ENCODE measurements around the gene APLP1. TPM values are rescaled to one million over a fixed set of nuclear protein-coding genes. Genes with fewer than 3 reads are reported as not detected.

The APLP1 gene
- total RNA-seq, 2 donors from 2014 or later: 1.9 TPM

DNA sequence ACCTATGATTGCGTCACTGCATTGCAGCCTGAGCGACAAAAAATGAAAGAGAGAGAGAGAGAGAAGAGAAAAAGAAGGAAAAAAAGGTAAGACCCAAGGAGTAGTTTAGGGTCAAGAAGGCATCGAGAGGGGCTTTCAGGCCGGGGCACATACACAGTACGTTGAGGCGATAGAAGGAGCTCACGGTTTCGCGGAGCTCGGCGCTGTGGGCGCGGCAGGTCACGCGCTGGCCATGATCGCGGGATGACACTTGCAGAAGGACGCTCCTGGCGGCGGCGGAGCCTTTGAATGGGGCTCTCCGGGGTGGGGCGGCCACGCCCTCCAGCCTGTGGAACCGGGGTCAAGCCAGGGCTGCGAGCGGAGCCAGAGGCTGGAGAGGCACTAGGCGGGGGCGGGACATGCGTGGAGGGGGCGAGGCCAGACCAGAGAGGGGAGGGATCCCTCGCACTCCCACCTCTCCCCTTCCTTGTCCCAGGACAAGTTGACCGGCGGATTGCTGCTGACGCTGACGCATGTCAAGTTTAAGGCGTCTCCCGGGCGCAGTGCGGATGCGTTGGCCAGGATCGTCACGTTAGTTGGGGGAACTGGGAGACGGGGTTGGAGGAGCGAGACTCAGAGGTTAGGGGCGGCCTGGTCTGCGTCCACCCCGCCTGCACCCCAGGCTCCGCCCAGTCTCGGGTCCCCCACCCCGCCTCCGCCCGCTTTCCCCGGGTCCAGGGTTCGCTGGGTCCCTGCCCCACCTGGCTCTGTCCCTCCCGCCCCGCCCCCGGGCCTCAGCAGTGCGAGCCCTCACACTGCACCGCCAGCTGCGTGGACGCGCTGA is 22.9 kb upstream of the APLP1 start:
- DNase-seq (ENCODE audit: low spot score) (peak; percentile 59), ATAC-seq (peak; percentile 18 to 60)
- H3K4me3 Mint-ChIP-seq: peak overlapping the region; percentile 75
- peaks cover 10% of the 10 kb centered on the region for H3K36me3 Mint-ChIP-seq
- peaks cover 10 to 18% of the 10 kb centered on the region in 2 donors for H3K4me1 Mint-ChIP-seq (ENCODE audit: low read depth in 2 of 2)
- H3K27me3 Mint-ChIP-seq: peaks cover 36 to 44% of the 10 kb centered on the region in 2 donors
- no peaks in the 10 kb centered on the region for H3K9me3 Mint-ChIP-seq
- H3K27ac Mint-ChIP-seq: no peak overlapping the region

DNA sequence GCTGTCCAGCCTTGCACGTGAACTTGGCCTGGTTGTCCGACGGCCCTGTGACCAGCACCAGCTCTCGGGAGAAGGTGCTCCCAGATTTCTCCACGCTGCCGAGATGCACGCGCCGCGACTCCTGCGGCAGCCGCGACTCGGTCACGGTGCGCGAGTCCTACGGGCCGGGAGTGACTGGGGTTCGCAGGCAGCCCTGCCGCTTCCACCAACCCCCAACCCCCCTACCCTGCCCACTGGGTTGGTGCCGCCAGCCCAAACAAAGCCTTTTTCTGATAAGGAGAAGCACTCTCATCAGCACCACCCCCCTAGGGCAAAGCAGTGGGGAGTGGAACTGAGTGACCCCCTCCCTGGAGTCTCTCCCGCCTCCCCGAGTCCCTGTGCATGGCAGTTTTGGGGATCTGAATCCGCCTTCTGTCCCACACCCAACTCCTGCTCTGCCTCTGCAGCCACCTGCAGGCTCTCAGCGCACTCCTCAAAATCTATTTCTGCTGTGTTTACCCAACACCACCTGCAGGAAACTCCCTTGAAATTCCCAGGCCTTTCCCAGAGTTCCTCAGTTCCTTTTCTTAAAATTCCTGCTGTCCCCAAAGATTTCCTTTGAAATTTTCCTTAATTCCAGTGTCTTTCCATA is 22.2 kb upstream of the APLP1 start:
- Mint-ChIP-seq H3K27me3 (peaks cover 43 to 49% of the 10 kb centered on the region in 2 donors), H3K27ac (no peak overlapping the region), H3K9me3 (no peaks in the 10 kb centered on the region), H3K36me3 (peaks cover 10% of the 10 kb centered on the region), H3K4me1 (ENCODE audit: low read depth in 2 of 2) (peaks cover 10 to 18% of the 10 kb centered on the region in 2 donors), H3K4me3 (peak overlapping the region; percentile 6)
- ATAC-seq (no peak), DNase-seq (ENCODE audit: low spot score) (peak; percentile 32)

DNA sequence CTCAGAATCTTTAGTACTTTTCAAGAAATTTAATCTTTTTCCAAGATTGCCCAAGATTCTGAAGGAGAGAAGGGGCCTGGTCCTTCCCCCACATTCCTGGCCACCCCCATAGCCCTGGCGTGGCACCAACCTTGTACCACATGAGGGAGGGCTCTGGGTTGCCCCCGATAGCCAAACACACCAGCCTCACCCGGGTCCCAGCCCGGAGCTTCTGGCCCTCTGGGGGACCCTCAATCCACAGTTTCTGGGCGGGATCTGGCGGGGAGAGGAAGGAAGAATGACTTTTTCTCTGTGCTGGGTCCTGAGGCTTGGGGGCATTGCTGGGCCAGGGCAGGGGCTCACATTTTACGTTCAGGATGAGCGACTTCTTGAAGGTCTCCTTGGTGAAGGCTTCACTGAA is 20.5 kb upstream of the APLP1 start:
- H3K4me1 Mint-ChIP-seq (ENCODE audit: low read depth in 2 of 2): peaks cover 10 to 18% of the 10 kb centered on the region in 2 donors
- H3K36me3 Mint-ChIP-seq: peaks cover 10% of the 10 kb centered on the region
- H3K27me3 Mint-ChIP-seq: peaks cover 43 to 56% of the 10 kb centered on the region in 2 donors
- ATAC-seq: no peak
- peak; percentile 38 for DNase-seq (ENCODE audit: low spot score)
- H3K9me3 Mint-ChIP-seq: no peaks in the 10 kb centered on the region
- H3K4me3 Mint-ChIP-seq: no peak overlapping the region
- H3K27ac Mint-ChIP-seq: no peak overlapping the region

DNA sequence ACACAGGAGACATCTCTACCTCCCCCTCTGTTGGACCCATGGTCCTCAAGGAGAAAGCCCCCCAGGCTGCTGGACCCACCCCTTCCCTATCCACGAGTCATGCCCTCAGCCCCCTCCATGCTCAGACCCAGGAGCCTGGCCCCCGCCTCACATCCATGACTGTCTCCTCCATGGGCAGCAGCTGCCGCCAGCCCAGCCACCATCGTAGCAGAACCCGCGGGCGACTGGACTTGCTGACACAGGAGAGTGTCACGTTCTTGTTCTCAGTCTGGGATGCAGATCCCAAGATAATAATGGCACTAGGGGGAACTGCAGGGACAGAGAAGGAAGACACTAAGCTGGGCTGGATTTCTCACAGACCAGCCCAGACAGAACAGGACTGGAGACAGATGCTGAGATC is 19.9 kb upstream of the APLP1 start:
- no peak overlapping the region for H3K4me3 Mint-ChIP-seq
- no peak overlapping the region for H3K27ac Mint-ChIP-seq
- peaks cover 45 to 56% of the 10 kb centered on the region in 2 donors for H3K27me3 Mint-ChIP-seq
- peaks cover 10 to 18% of the 10 kb centered on the region in 2 donors for H3K4me1 Mint-ChIP-seq (ENCODE audit: low read depth in 2 of 2)
- DNase-seq (ENCODE audit: low spot score) (peak; percentile 37), ATAC-seq (no peak)
- no peaks in the 10 kb centered on the region for H3K9me3 Mint-ChIP-seq
- peaks cover 10% of the 10 kb centered on the region for H3K36me3 Mint-ChIP-seq

DNA sequence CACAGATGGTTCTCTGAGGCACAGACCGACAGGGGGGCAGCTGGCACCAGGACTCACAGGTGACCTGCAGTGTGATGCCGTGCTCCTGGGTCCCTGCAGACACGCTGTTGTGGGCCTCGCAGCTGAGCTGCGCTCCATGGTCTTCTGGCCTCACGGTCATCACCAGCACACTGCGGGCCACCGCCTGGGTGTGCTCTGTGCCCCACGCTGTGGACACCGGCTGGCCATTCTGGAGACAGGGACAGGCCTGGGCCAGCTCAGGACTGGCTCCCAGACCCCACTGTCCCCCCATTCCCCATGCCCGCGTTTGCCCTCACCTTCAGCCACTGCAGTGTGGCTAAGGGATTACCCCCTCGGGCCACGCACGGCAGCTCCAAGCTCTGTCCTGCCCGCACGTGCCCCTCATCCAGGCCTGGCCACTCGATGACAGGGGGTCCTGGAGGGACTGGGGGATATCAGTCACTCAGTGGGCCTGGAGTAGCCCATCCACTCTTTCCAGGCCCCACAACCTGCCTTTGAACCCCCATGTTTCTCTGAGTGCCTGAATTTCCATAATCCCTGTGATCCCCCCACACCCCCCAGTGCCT is 19.4 kb upstream of the APLP1 start:
- no peaks in the 10 kb centered on the region for H3K9me3 Mint-ChIP-seq
- H3K4me3 Mint-ChIP-seq: no peak overlapping the region
- DNase-seq (ENCODE audit: low spot score) (peak; percentile 54), ATAC-seq (no peak)
- no peak overlapping the region for H3K27ac Mint-ChIP-seq
- H3K27me3 Mint-ChIP-seq: peaks cover 43 to 53% of the 10 kb centered on the region in 2 donors
- peaks cover 10% of the 10 kb centered on the region for H3K36me3 Mint-ChIP-seq
- peaks cover 10 to 18% of the 10 kb centered on the region in 2 donors for H3K4me1 Mint-ChIP-seq (ENCODE audit: low read depth in 2 of 2)

DNA sequence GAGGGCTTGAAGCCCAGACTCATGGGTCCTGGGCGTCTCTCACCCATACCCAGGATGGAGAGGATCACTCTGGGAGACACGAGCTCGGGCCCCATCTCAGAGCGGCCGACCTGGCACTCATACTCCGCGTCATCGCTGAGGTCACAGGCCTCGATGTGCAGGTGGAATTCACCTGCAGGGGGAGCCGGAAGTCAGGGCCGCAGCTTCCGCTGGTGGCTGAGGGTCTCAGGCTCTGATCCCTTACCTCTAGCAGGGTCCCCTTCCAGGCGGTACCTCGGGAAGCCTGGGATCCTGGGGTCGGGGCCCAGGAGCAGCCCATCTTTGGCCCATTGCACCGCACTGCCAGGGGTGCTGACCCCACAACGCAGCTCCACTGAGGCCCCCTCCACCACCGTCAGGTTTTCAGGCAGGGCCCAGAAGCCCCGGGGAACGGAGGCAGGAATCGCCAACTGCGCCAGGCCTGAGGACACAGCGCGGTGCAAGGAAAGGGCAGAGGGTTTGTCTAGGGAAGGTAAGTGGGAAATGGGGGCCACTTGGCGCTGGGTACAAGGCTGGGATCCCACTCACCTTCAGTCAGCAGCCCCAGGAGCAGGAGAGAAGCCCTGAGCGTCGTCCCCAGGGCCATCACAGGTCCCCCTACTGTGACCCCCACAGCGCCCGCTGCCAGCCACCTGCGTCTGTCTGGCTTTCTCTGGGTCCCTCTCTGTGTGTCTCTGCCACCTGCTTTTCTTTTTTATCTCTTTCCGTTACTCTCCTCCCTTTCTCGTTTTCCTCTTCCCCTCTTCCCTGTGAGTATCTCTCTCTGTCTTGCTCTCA is 17.0 kb upstream of the APLP1 start:
- DNase-seq (ENCODE audit: low spot score) (peak; percentile 48), ATAC-seq (no peak)
- Mint-ChIP-seq H3K9me3 (no peaks in the 10 kb centered on the region), H3K27ac (no peak overlapping the region), H3K4me3 (no peak overlapping the region), H3K4me1 (ENCODE audit: low read depth in 2 of 2) (peaks cover 0 to 4% of the 10 kb centered on the region in 2 donors), H3K36me3 (no peaks in the 10 kb centered on the region), H3K27me3 (peaks cover 42 to 53% of the 10 kb centered on the region in 2 donors)

DNA sequence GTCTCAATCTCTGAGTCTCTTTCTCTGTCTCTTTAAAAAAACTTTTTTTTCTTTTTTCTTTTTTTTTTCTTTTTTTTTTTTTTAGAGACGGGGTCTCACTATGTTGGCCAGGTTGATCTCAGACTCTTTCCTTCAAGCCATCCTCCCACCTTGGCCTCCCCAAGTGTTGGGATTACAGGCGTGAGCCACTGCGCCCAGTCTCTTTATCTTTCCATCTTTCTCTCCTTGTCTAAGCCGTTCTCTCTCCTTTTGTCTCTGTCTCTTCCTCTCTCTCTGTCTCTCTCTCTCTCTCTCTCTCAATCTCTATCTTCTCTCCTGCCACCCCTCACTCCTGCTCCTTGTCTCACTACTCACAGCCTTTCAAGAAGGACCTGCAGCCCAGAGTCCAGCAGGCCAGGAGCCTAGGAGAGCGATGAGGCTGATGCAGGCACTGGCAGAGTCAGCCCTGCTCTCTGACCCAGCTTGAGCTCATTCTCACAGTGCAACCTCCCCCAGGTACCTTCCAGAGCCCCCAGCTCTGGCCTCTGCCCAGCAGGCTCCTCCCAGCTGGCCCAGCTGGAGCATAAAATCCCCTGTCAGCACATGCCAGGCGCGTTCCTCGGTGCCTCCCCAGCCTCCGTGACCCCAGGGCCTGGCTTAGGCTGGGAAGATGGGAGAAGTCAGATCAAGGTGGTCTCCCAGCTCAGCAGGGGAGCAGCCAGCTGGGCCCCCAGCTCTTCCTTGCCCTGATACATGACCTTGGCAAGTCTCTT is 16.2 kb upstream of the APLP1 start, which contains the start of gene NPHS1:
NPHS1 (minus strand) TSS at position 476 of the 752 bp plus-strand sequence. CDS start 667 bp downstream, outside the sequence.
- DNase-seq (ENCODE audit: low spot score) (peak; percentile 54), ATAC-seq (no peak)
- no peak within 1 kb of the TSS for H3K4me3 Mint-ChIP-seq
- H3K9me3 Mint-ChIP-seq: no peaks in the 10 kb centered on the region
- H3K27me3 Mint-ChIP-seq: peaks cover 39 to 47% of the 10 kb centered on the region in 2 donors
- H3K27ac Mint-ChIP-seq: no peak within 1 kb of the TSS
- no peaks in the 10 kb centered on the region for H3K36me3 Mint-ChIP-seq
- H3K4me1 Mint-ChIP-seq (ENCODE audit: low read depth in 2 of 2): peaks cover 0 to 5% of the 10 kb centered on the region in 2 donors

DNA sequence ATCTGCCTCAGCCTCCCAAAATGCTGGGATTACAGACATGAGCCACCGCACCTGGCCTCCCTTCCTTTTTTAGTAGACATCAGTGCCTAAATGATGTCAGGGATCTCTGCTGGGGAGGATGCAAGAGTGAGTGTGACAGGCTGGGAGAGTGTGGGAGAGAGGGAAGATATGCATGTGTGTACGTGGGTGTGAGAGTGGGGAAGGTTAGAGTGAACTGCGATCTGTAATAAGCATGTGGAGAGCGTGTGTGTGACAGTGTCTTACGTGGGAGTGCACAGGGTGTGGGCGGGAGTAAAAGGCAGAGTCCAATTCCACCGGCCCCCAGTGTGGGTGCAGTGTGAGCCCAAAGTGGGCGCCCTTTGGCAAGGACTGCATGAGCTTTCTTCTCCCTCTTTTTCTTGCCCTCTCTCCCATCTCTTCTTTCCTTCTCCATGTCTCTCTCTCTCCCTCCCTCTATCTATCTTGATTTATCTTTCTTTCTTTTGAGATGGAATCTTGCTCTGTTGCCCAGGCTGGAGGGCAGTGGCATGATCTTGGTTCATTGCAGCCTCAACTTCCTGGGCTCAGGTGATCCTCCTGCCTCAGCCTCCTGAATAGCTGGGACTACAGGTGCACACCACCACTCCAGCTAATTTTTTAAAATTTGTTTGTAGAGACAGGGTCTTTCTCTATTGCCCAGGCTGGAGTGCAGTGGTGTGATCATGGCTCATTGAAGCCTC is 15.2 kb upstream of the APLP1 start:
- DNase-seq (ENCODE audit: low spot score) (peak; percentile 10), ATAC-seq (no peak)
- Mint-ChIP-seq H3K4me1 (ENCODE audit: low read depth in 2 of 2) (peaks cover 0 to 8% of the 10 kb centered on the region in 2 donors), H3K36me3 (no peaks in the 10 kb centered on the region), H3K9me3 (no peaks in the 10 kb centered on the region), H3K4me3 (no peak overlapping the region), H3K27ac (no peak overlapping the region), H3K27me3 (peaks cover 43 to 53% of the 10 kb centered on the region in 2 donors)

DNA sequence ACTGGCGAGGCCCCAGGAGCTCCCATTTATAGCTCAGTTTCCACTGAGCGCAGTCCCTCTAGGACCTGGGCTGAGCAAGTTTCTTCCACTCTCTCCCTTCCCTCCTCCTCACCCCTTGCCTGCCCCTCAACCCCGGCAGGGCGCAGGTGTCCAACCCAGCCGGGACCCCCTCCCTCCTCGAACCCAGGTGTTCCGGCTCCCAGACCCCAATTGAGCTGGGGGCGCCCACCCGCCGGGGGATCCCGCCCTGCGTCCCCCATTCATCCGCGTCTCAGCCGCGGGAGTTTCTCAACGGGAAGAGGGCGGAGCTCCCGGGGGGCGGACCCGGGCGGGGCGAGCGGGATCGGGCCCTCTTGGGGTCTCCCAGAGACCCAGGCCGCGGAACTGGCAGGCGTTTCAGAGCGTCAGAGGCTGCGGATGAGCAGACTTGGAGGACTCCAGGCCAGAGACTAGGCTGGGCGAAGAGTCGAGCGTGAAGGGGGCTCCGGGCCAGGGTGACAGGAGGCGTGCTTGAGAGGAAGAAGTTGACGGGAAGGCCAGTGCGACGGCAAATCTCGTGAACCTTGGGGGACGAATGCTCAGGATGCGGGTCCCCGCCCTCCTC is 11.7 kb upstream of the APLP1 start, which contains the start of gene KIRREL2:
KIRREL2 (plus strand) TSS at position 366 of the 604 bp plus-strand sequence; CDS start at position 575, 209 bp downstream.
- Mint-ChIP-seq H3K27me3 (peaks cover 50 to 67% of the 10 kb centered on the region in 2 donors), H3K4me1 (ENCODE audit: low read depth in 2 of 2) (peaks cover 0 to 8% of the 10 kb centered on the region in 2 donors), H3K36me3 (no peaks in the 10 kb centered on the region), H3K9me3 (no peaks in the 10 kb centered on the region), H3K27ac (no peak within 1 kb of the TSS), H3K4me3 (peak within 1 kb of the TSS; percentile 71)
- peak; percentile 65 for DNase-seq (ENCODE audit: low spot score)
- peak; percentile 56 to 78 for ATAC-seq

DNA sequence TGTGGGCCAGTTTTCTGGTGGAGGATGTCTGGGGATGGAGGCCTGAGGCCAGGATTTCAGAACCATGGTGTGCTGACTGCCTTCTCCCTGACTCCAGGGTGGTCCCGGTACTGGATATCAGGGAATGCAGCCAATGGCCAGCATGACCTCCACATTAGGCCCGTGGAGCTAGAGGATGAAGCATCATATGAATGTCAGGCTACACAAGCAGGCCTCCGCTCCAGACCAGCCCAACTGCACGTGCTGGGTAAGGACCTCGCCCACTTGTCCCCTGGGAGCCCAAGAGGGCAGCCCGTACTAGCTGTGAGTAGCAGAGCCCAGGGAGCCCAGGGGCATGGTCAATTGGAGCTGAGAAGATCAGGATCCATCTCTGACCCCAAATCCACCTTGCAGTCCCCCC is 10.1 kb upstream of the APLP1 start:
- H3K27me3 Mint-ChIP-seq: peaks cover 40 to 51% of the 10 kb centered on the region in 2 donors
- peak overlapping the region; percentile 32 for H3K4me3 Mint-ChIP-seq
- ATAC-seq (no peak), DNase-seq (ENCODE audit: low spot score) (peak; percentile 52)
- H3K9me3 Mint-ChIP-seq: no peaks in the 10 kb centered on the region
- H3K27ac Mint-ChIP-seq: no peak overlapping the region
- H3K4me1 Mint-ChIP-seq (ENCODE audit: low read depth in 2 of 2): peaks cover 0 to 8% of the 10 kb centered on the region in 2 donors
- H3K36me3 Mint-ChIP-seq: no peaks in the 10 kb centered on the region

DNA sequence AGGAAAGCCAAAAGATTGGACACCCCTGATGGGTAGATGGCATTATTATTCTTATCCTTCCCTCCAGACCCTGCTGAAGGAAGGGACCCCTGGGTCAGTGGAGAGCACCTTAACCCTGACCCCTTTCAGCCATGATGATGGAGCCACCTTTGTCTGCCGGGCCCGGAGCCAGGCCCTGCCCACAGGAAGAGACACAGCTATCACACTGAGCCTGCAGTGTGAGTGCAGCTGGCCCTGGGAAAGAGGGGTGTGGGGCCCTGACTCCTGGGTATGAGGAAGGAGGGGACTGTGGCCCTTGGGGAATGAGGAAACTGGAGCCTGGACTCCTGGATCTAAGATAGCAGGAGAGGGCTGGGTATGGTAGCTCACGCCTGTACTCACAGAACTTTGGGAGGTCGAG is 9.0 kb upstream of the APLP1 start:
- ATAC-seq (no peak), DNase-seq (ENCODE audit: low spot score) (peak; percentile 54)
- peaks cover 38 to 44% of the 10 kb centered on the region in 2 donors for H3K27me3 Mint-ChIP-seq
- no peak overlapping the region for H3K4me3 Mint-ChIP-seq
- peaks cover 0 to 8% of the 10 kb centered on the region in 2 donors for H3K4me1 Mint-ChIP-seq (ENCODE audit: low read depth in 2 of 2)
- no peak overlapping the region for H3K27ac Mint-ChIP-seq
- no peaks in the 10 kb centered on the region for H3K9me3 Mint-ChIP-seq
- H3K36me3 Mint-ChIP-seq: no peaks in the 10 kb centered on the region

DNA sequence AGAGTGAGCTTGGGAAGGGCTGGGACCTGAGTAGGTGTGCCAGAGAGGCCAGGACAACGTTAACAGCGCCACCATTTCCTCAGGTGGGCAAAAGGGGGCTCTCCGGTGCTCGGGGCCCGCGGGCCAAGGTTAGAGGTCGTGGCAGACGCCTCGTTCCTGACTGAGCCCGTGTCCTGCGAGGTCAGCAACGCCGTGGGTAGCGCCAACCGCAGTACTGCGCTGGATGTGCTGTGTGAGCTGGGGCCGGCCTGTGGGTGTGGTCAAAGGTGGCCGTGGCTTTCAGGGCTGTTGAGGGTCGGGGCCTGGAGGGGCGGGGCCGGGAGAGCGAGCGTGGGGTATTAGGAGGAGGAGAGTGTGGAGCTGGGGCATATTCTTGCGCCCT is 7.9 kb upstream of the APLP1 start:
- Mint-ChIP-seq H3K9me3 (no peaks in the 10 kb centered on the region), H3K27ac (no peak overlapping the region), H3K4me3 (no peak overlapping the region), H3K36me3 (no peaks in the 10 kb centered on the region), H3K27me3 (peaks cover 37 to 43% of the 10 kb centered on the region in 2 donors), H3K4me1 (ENCODE audit: low read depth in 2 of 2) (peaks cover 0 to 10% of the 10 kb centered on the region in 2 donors)
- no peak for ATAC-seq
- no peak for DNase-seq (ENCODE audit: low spot score)
